GM21786 (cell line): Measurements from ENCODE around the gene CRAT.
A peak's percentile ranks its signal among the peaks of the same experiment; 100 is the strongest.

ENCODE experiments used
- ATAC-seq: cut with Tn5 transposase; IDR thresholded peaks from one replicate; pipeline ENCODE4 v1.9.1; 2021; ENCODE audit not compliant: unreplicated experiment

CRAT gene

DNA sequence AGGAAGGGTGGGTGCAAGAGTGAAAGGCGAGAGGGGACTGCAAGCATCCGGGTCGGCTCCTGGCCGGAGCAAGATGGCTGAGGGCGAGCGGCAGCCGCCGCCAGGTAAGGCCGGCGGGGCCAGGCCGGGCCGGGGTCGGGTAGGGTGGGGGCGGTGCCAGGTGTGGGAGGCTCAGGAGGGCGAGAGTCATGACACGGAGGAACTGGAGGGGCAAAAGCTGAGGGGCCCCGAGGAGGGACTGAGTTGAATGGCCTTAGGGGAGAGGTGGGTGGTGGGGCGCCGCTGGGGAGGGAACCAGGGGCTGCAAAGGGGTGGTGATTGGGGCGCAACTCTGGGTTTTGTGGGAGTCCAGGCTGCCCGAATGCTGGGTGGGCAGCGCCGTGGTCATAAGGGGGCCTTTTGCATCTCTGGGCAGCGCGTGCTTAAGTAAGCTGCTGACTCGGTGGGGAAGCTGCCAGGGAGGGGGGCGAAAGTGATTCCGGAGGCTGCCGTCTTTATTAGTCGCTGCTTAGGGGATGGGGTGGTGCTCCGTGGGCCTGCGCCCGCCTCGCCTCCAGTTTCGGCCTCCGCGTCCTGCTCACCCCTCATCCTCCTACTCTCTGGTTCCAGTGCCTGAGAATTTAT, 1.0 kb upstream of the CRAT start:
- peak; percentile 17 for ATAC-seq

DNA sequence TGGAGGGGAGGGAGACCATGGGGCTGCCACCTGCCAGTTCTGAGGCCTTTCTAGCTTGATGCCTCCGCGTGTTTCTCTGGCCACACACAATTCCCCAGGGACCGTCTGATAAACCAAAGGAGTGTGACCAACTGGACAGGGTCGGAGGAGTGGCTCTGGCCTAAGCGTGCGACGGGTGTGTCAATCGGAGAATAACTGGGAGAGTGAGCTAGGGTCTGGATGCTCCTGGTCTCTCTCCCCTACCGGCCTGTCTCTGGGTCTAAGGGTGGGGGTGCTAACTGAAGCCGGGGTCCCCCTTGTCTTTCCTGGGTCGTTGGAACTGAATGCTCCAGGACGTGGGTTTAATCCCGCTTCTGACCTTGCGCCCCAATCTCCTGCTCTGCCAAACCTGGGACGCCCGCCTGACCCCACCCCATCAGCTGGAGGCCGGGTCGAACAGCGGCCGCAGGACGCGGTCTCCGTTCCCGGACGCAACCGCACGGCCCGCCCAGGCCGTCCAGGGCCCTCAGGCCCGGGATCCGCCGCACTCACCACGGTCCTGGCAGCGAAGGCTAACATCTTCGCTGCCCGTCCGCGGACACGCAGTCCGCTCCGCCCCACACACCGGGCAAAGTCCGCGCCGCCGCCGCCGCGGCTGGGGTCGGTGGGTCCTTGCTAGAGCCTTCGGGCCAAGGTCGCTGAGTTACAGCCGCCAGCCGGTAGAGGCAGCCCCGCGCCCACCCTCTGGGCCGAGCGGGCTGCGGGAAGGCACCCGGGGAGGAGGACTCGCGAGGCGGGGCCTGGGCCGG, 447 bp downstream of the CRAT start:
- peak; percentile 3 for ATAC-seq

DNA sequence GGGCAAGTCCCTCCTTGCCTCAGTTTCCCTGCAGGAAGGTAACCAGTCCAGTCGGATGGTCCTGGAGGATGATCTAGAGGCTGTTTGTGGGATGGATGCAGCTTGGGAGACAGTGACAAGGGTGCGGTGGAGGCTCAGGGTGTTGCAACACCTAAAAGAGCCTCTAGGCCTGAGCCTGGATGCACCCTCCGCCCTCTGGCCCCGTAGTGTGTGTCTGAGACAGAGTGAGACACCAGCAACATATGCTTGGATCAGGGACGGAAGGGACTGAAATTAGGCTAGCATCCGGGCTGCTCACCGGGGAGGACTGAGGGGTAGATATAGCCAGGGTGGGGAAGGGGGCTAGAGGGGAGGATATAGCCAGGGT, 1.1 kb downstream of the CRAT start:
- ATAC-seq, result no peak

DNA sequence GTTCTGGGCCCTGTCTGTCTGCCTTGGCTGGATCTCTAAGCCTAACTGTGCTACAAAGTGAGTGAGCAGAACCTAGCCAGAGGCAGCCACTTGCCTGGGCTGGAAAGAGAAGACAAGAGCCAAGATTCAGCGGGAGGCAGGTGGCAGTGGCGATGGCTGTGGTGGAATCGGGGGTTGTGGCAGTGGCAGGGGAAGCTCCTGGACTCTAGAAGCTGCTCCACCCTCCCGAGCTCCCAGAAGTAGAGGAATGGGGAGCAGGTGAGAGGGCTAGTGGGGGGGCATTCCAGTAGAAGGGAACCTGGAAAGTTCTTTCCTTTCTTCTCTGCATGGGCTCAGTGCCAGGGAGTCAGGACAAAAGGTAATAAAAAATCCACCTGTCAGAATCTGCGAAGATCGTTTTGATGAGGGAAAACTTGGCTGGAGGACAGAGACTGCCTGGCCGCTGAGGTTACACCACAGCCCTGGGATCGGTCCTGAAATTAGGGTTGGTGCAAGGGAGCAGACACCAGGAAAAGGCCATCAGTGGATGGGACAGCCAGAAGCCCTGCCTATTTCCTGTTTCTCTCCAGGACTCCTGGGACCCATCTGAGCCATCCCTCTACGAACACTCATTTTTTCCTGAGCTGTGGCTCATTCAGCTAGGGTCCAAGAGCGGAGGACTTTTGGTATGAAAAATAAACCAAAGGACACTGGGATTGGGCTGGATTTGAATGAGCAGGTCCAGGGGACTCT, 1.6 kb downstream of the CRAT start:
- no peak for ATAC-seq

DNA sequence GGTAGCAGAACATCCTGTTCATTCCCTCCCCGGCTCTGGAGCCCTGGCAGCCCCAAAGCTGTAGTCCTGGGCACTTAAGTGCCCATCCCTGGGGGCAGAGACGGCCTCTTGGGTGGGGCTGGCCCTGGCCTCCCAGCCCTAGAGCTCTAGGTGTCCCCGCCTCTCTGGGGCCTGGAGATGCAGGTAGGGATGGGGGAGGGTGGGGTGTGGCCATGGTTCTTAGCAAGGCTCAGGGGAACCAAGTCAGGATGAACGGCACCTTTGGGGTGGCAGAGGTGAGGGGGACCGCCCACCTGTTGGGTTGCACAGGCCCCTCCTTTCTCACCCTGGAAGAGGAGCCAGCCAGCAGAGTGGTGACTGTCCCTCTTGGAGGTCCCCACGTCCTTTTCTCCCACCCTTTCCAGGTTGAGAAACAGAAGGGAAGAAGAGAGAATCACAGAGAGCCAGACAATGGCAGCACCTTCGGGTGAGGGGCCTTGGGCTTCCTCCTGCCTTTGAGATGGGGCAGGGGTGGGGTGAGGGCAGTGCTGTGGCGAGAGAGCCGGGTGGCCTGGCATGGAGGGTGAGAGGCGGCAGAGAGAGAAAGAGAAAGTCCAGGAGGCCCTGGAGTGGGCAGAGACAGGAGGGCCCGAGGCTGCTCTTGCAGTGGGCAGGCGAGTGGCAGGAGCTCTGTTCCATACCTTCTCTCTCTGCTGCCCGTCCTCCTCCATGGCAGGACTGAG, 2.3 kb downstream of the CRAT start:
- no peak for ATAC-seq

DNA sequence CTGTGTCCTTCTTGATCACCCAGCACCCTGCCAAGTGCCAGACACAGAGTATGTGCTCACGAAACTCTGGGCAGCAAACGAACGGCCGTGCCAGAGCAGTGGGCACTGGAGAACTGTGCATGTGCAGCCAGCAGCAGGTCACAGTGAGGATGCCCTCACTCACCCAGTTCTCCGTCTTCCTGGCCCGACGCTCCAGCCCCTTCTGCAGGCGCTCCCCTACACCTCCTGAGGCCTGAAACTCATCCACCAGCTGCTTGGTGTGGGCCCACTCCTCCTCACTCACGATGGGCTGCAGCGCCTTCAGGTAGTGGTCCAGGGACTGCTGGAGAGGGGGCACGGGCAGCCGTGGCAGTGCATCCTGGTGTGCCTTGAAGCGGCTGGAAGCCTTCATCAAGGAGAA, 2.9 kb downstream of the CRAT start:
- ATAC-seq, result no peak

DNA sequence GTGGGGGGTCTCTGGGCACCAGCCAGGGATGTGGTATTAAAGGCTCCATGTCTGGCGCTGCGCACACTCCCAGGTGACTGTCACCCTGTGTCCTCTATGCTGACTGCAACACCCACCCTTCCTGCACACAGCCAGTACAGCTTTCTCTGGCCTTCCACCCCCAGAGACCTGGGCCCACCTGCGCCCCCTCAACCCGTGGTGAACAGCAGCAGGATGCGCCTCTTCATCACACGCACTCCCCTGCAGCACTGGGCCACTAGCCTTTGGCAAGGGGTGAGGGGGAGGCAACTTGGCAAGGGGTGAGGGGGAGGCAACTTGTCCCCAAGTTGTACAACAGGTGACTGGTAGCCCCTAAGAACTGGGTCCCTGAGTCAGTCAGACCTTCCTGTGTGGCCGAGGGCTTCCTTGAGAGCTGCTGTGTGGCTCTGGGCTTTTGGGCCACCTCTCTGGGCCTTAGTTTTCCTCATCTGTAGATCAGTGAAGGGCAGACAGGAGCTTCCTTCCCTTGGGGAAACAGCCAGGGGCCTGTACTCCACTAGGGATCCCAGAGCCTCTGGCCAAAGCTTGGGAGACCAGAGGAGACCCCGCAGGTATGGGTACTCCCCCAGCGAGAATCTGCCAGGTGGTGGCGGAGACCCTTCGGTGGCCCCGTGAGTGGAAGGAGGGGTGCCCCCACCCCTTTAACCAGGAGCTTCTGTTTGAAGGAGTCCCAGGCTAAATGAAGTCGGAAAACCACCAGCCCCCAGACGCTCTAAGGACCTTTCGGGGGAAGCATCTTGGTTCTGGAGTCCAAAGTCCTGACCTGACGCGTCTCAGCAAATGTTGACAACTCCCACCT, 4.5 kb downstream of the CRAT start:
- no peak for ATAC-seq

DNA sequence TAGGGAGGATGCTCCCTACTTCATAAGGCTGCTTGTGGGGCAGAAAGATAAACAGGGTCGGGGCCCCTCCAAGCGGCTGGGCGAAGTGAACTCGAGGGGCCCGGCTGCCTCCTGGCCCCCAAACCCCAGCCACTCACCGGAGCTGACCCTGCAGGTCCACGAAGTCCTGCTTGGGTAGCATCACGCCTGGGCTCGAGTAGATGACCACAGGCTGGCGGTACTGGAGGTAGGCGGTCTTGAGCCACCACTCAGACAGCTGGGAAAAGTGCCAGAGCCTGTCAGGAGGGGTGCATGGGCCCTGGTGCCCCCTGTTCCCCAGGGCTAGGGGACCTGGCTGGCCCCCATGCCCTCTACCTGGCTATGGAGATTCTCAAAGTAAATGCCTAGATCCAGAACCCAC, 6.5 kb downstream of the CRAT start:
- ATAC-seq, result no peak

DNA sequence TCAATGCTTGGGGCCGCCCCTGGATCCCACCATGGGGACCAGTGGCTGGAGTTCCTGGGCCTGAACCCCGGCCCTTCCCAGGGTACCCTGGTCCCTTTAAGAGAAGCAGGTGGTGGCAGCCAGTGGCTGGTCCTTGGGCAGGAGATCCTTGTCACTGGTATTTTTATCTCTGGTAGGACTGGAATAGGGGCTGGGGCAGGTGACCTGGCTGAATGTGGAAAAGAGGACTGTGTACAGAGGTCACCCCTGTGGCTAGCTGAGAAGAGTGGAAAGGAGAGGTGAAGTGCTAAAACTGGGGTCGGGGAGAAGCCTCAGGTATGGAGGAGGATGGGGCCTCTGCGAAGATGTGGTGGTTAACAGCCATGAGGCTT, 7.0 kb downstream of the CRAT start:
- no peak for ATAC-seq

DNA sequence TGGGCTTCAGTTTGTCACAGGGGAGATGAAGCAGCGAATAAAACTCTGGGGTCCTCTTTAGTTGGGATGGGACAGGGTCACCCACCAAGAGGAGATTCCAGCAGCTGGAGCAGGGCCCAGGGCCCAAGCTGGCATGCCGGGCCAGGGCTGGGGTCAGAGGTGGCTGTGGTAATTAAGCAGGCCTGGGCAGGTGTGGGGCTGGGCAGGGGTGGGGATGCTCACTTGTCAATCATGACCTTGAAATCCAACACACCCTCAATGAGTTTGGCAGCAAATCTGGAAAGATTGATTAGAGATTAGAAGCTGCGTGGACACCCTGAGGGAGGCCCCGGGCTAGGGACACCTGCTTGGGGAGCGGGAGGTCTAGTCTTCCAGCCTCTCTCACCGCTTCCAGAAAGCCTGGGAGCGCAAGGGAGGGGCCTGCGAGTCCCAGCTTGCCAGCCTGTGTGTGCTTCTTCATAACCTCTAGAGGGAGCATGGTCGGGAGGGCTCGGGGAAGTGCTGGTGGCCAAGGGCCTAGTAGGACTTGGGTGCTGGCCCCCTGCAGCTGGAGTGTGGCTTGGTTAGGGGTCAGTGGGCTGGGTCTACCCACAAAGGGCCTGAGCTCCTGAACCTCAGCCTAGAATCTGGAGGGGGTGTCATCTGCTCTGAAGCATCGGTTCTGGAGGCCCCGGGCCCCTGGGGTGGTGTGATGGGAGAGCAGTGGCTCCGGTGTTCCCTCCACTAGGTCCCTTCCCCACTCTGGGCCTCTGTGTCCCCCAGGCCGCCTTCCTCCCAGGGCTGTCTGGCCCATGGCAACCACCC, 7.6 kb downstream of the CRAT start:
- no peak for ATAC-seq

DNA sequence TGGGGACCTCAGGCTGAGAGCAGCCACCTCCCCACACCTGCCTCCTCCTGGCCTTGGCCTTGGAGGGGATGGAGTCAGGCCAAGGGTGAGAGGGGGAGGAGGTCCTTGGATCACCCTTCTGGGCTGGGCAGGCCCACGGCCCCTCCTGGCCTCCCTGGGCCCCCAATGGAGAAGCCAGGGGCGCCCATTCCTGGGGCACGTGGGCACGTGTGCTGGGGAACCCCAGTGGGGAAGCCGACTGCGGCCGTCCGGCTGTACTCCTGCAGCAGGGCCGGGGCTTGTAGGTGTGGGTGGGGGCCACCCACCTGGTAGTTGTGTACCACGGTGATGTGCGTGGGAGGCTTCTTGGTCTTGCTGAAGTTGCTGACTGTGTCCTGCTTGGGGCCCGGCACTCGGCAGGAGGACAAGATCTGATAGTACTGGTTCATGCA, 8.5 kb downstream of the CRAT start:
- ATAC-seq, result no peak

DNA sequence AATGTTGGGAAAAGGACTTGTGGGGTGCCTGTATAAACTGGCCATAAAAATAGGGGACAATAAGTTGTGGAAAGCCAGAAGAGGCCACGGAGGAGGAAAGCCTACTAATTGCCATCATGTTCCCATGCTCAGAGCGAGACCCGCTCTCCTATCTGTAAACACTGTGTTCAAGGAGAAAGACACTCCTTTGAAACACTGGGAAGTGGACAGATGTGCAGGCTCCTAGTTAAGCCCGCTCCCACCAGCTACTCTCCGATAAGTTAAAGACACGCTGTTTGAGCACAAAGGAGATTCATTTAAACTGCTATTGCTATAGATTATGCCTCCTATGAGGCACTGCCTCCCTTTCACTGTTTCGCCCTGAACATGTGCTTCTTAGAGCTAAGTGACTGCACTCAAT, 9.3 kb downstream of the CRAT start:
- no peak for ATAC-seq

DNA sequence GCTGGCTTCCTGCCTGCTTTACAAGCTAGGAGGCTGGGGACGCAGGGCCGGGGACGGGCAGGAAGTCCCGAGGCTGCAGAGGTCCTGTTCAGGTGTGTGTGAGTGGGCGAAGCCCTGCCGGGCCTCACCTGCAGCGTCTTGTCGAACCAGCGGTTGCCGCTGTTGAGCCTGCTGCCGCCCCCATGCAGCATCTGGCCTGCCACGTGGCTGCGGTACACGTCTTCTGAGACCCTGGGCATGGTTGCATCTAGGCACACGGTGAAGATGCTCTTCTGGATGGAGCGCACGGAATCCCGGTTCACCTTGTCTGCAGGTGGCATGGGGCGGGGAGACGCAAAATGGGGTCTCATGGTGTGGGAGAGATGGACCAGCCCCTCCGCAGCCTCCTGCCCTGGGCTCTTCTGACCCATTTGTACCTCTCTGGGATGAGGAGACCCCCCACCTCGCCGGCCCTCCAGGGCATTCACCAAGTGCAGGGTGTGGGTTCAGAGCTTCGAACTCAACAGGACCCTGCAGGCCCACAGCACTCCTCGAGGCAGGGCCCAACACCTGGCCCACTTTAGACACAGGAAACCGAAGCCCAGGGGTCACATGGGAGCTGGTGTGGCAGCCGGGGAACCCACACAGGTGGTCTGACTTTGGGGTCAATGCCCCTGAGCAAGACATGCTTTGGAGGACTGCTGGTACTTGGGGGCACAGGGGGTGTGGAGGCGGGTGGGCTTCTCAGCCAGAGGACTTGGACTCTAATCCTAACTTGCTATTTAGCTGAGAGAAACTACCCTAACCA, 10.0 kb downstream of the CRAT start:
- no peak for ATAC-seq

DNA sequence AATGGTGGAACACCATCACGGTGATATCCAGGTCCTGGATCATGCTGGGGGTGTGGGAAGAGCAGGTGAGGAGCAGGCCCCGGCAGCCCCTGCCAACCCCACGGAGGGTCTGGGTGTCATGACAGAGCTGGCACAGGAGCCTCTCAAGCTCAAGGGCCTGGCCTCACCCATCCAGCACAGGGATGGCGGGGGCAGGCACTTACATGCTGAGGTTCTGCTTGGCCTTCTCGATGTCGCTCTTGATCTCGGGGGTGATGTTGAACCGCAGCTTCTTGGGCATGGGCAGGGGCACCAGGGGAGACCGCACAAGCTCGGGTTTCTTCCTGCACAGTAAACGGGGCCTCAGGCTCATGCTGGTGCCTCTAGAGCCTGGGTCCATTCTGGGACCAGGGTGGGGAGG, 12.3 kb downstream of the CRAT start:
- ATAC-seq, result no peak

DNA sequence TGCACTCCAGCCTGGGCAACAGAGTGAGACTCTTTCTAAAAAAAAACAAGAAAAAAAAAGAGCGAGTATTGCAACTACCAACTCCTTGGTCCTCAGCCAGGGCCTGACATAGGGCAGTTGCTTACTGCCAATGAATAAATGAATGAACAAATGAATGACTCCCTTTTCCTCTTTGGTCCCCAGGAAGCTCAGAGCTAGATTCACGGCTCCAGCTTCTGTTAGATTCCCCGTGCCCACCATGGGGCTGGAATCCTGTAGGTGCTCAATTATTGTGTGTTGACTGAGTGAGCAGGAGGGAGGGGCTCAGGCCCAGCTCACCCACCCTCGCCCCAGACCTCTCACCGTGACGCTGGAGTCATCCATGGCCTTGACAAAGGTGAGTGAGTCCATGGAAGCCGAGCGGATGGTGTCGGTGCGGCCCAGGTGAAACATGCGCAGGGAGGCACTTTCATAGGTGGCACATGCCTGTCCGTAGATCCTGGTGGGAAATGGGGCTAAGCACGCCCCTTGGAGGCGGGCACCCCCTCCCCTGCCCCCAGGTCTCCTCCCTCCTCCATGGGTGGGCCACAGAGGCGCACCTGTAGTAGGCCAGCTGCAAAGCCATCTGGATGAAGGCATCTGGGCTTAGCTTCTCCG, 12.8 kb downstream of the CRAT start:
- no peak for ATAC-seq

DNA sequence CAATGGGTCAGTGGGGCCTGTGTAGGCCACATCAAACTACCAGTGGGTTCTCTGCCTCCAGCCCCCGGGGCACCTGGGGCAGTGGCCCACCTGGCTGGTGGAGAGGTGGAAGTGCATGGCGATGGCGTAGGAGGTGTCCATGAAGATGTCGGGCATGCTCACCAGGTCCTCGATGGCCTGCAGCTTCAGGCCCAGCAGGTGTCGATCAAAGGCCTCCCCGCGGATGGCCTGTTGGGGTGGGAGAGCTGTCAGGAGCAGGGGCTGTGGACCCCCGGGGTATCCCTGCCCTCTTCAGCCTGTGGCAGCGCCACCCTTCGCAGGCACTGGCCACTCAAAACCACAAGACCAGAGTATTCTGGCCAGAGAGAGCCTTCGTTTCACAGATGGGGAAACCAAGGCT, 14.7 kb downstream of the CRAT start:
- ATAC-seq, result no peak

DNA sequence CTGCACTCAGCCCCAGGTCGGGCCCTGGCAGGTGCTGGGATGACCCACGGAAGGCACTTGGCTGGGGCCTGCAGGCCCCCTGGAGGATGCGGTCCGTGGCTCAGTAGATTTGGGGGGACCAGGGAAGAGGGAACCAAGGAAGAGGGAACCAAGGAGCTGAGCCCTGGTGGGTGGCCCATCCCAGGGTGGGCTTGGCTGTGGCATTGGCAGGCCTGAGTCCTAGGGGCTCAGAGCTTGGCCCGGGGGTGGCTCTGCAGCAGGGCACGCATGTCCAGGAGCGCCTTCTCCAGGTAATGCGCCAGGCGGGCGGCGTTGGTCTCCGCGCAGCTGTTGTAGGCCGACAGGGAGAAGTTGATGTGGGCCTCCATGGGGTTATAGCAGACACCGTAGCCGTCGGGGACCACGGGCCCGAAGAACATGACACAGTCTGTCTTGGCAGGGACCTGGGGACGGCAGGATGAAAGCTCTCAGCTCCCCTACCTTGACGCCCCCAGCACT, 15.4 kb downstream of the CRAT start:
- no peak for ATAC-seq

DNA sequence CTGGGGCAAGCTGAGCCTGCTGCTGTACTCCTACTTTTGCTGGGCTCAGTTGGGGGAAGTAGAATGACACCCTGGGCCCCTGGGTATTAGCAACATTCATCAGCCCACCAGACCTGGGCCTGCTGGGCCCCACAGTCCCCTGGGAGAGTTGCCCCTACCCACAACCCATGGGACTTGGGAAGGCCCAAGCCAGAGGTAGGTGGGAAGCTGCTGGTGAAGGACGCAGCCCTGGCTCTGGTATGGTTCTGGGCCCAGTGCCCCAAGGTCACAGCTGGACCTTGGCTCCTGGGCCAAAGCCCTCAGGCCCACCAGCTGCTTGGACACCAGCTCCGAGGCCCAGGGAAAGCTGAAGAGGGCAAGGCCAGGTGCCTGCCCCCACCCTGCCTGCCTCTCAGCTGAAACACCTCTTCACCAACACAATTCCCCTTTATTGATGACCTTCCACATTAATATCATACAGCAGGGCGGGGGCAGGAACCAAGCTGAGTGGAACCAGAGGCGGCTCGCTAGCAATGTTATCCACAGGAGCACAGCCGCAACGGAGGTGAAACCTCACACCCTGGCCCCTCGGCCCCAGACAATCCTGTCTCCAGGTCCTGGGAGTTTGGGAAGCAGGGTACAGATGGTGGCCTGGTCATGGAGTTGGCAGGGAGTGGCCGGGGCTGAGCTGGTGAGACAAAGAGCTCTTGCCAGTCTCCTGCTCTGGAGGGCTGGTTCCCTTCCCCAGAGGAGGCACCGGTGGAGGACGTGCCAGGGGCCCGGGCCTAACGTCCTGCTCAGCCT, 16.0 kb downstream of the CRAT start:
- ATAC-seq, result no peak
